Left colon (tissue), 2 donors: ENCODE measurements around the gene FAU. TPM values are rescaled to one million over a fixed set of nuclear protein-coding genes. Genes with fewer than 3 reads are reported as not detected.
A peak's percentile ranks its signal among the peaks of the same experiment; 100 is the strongest.

ENCODE experiments used
- ATAC-seq: fragments of 200-7000 bp; cut with Tn5 transposase; one replicate; pipeline ENCODE4 v1.9.1; 2020; ENCODE audit warnings: mild to moderate bottlenecking, moderate library complexity
- DNase-seq, 2 donors: peaks; one replicate each; pipeline ENCODE4 v3.0.0-alpha.2; 2020
- intact Hi-C, 2 donors: fragments of 100-400 bp; cut with DNase I in 1 of 2; cut with micrococcal nuclease in 1 of 2; formaldehyde crosslinking; loops; one replicate each; pipeline versions ENCODE4 v1.11.2 to v1.14.0; 2022; cut with DNase I, micrococcal nuclease
- total RNA-seq, 2 donors: library from RNA; stranded (reverse); fragmentation: NEBNext Ultra II Directional; extraction: Animal tissue kit (Norgen Biotek cat#: 25700); gene quantifications; one replicate each; pipeline ENCODE4 v1.2.1, GENCODE V29; 2021
- donor health status: DM: no; HTN: no; CAD: no.
- donor health status: DM: yes; HTN: yes; CAD: no.

Gene FAU
- total RNA-seq, 2 donors from 2014 or later, result 701 to 737 TPM

GRCh38 chr11:65147352-65148075 is 25.6 kb upstream of the FAU start:
- ATAC-seq (no peak), DNase-seq (peak in 1 of 2 donors; percentile 10)
- intact Hi-C loops, result no loop called here

GRCh38 chr11:65141896-65142494 is 20.1 kb upstream of the FAU start:
- intact Hi-C loops, result no loop called here
- DNase-seq (no peak), ATAC-seq (no peak)

DNA sequence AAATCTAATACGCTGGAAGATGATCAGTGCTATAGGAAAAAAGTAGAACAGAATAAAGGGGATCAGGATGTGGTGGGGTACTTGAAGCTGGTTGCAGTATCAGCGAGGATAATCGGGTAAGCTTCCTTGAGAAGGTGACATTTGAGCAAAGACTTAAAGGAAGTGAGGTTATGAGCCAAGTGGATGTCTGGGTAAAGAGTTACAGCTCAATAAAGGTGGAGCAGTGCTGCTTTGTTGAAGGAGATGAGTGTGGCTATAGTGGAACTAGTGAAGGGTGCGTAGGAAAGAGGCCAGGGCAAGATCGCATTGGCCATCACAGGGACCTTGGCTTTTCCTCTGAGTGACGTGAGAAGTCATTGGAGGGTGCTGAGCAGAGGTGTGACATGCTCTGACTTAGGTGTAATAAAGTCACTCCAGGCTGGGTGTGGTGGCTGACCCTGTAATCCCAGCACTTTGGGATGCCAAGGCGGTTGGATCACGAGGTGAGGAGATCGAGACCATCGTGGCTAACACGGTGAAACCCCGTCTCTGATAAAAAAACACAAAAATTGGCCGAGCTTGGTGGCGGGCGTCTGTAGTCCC is 14.7 kb upstream of the FAU start:
- peak; percentile 50 to 74 for DNase-seq
- peak; percentile 46 for ATAC-seq
- intact Hi-C loops, result loop anchor here in 1 of 2 donors (2.0 kb wide), 1 partner anchor 44 kb away; the partner anchor contains the start of gene CAPN1

GRCh38 chr11:65135633-65136145 is 13.8 kb upstream of the FAU start:
- DNase-seq (peak in 1 of 2 donors; percentile 32), ATAC-seq (no peak)
- intact Hi-C loops, result loop anchor here in 1 of 2 donors (2.0 kb wide), 1 partner anchor 45 kb away; the partner anchor contains the start of gene CAPN1

DNA sequence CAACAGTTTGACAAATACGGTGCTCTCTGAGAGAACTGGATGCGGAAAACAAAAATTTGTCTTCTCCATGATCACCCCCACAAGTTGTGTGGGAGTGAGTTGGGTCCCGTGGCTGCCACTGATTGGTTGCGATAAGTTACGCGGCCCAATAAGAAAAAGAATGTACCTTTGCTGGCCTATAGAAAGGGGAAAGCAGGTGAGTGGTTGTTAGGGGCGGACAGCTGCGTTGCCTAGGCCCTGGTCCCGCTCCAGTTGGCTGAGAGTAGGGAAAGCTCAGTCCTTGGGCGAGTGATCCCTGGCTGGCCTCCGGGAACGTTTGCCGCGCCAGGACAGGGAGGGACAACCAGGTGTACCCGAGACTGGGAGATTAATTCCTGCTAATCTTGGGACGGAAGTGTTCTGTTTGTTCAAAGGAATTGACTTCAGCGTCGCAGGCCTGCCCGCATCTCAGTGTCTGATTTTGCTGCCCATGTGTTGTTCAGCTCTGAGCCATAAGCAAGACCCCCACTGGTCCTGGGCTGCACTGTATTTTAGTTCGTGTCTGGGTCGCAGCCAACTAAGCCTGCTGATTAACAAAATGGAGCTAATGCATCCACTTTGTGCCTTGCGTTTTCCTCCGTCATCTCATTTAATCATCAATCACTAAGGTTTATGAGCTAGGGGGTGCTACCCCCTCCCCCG is 13.2 kb upstream of the FAU start:
- ATAC-seq, result peak; percentile 76
- intact Hi-C loops, result no loop called here
- DNase-seq, result peak; percentile 91 to 97

- intact Hi-C loops, result no loop called here
- peak; percentile 94 to 96 for DNase-seq
- ATAC-seq, result peak; percentile 76
Observed at GRCh38 chr11:65134240-65134951, 12.5 kb upstream of the FAU start, which contains the start of gene SYVN1. SYVN1 (minus strand) TSS chr11:65134519; CDS start chr11:65133601, 918 bp downstream.

- intact Hi-C loops, result no loop called here
- DNase-seq, result peak; percentile 42
- ATAC-seq, result no peak
Observed at GRCh38 chr11:65133724-65134123, 11.8 kb upstream of the FAU start.

- peak; percentile 92 to 93 for DNase-seq
- peak; percentile 52 for ATAC-seq
- intact Hi-C loops, result no loop called here
Observed at GRCh38 chr11:65132988-65133700, 11.2 kb upstream of the FAU start.

- DNase-seq (peak; percentile 33 to 40), ATAC-seq (no peak)
- intact Hi-C loops, result no loop called here
Observed at GRCh38 chr11:65132238-65132987, 10.5 kb upstream of the FAU start.

- no peak for ATAC-seq
- no peak for DNase-seq
- intact Hi-C loops, result no loop called here
Observed at GRCh38 chr11:65131895-65132237, 9.9 kb upstream of the FAU start.

- intact Hi-C loops, result no loop called here
- ATAC-seq, result no peak
- DNase-seq, result peak; percentile 4 to 20
Observed at GRCh38 chr11:65131417-65131776, 9.5 kb upstream of the FAU start.

DNA sequence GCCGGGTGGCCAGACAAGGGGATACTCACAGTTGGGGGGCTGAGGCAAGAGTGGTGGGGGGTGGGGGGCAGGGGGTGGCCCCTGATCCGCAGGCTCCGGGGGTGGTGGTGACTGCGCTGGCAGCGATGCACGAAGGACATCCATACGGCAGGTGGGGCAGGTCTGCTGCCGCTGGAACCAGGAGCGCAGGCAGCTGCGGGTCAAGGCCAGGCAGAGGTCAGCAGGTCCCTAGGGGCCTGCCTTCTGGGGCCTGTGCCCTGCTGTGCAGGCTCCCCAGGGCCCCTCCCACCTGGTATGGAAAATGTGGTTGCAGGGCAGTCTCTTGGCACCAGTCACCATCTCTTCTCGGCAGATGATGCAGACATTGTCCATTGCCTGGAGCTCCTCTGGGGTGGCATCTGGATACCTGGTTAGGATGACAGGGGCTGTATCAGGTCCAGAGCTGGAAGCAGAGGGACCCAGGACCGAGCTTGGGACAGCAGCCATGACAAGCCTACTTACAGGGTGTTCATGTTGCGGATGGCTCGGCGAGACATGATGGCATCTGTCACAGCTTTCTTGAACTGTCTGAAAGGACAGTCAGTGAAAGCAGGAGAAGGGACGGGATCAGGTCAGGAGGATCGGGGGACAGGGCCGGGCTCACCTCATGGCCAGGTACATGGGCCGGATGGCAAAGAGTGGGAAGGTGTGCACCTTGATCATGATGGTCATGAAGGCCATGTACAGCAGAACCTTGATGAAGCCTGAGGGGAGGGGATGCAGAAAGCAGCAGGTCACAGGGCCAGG is 8.9 kb upstream of the FAU start:
- ATAC-seq (no peak), DNase-seq (peak; percentile 5 to 21)
- intact Hi-C loops, result no loop called here

GRCh38 chr11:65129649-65130441 is 7.9 kb upstream of the FAU start:
- DNase-seq (peak; percentile 9 to 24), ATAC-seq (no peak)
- intact Hi-C loops, result no loop called here

DNA sequence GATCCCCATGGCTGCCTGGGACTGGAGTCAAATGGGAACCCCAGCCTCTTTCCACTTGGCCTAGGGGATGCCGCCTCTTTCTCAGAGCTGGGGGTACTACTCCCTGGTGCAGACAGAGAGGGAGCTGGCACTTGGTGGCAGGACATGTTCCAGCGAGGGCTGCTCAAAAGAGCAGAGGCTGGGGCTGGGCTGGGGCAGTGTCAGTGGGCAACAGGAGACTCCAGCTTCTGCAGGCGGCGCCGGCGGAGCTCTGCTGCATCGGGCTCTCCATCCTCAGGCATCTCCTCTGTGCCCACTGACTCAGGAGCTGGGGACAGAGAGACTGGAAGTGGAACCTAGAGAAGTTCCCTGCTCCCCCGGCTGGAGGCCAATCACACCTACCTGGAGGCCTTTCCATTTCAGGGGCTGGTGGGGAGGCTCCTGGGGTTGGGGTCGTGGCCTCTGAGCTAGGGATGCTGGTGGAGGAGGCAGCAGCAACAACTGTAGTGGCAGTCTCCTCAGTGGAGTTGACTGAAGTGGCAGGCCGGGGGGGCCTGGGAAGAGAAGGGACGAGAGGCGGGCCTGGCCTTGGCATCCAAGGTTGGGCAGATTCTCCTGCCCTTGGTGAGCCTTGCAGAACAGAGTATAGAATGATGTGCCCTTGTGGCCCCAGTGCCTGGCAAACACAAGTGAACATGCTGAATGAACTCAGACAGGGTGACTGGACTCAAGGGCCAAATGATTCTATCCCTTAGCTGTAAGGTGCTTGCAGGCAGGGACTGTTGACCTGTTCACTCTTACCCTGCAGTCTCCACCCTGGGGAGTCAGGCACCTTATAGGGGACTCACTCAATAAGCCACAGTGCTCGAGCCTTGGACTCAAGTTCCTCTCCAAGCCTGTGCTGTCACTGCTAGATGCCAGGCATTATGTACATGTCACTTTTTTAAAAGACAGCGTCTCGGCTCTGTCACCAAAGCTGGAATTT is 6.5 kb upstream of the FAU start:
- DNase-seq (peak; percentile 6 to 21), ATAC-seq (no peak)
- intact Hi-C loops, result no loop called here
